Suppressor macrophage (primary cell): ENCODE data around the gene VPS50.
A peak's percentile ranks its signal among the peaks of the same experiment; 100 is the strongest.

ENCODE experiments used
- DNase-seq, 4 experiments: peaks; one replicate each; pipeline ENCODE4 v3.0.0-alpha.2; 2020 to 2022
- total RNA-seq, 17 experiments: gene quantifications; one replicate each; lab custom pipeline; 2026; ENCODE audit warnings: mixed read lengths in 6 of 17, inconsistent platforms in 3 of 17; lab: John Stamatoyannopoulos, UW

The VPS50 gene
- total RNA-seq, result 17.7 to 112 (median 58.1) reads per million in 17 experiments

GRCh38 chr7:93231799-93232672, at the start of gene VPS50:
VPS50 (plus strand) TSS chr7:93232366; CDS start chr7:93232468, 102 bp downstream.
- DNase-seq, result peak; percentile 95 to 97 (median 96)

- peak in 3 of 4 experiments; percentile 5 to 29 (median 27) for DNase-seq
Observed at GRCh38 chr7:93185303-93186027, 46.7 kb upstream of the VPS50 start.

- DNase-seq, result no peak
Observed at GRCh38 chr7:93188870-93189634, 43.1 kb upstream of the VPS50 start.

GRCh38 chr7:93194386-93194785, 37.8 kb upstream of the VPS50 start:
- peak in 3 of 4 experiments; percentile 19 to 63 (median 57) for DNase-seq

GRCh38 chr7:93196336-93196735, 35.8 kb upstream of the VPS50 start:
- DNase-seq, result peak; percentile 26 to 68 (median 54)

- no peak for DNase-seq
Observed at GRCh38 chr7:93198472-93198871, 33.7 kb upstream of the VPS50 start.

- peak; percentile 10 to 72 (median 51) for DNase-seq
Observed at GRCh38 chr7:93202594-93203250, 29.4 kb upstream of the VPS50 start.

- no peak for DNase-seq
Observed at GRCh38 chr7:93203496-93203895, 28.7 kb upstream of the VPS50 start.

GRCh38 chr7:93205046-93205445, 27.1 kb upstream of the VPS50 start:
- DNase-seq, result no peak

GRCh38 chr7:93211228-93211818, 20.8 kb upstream of the VPS50 start:
- no peak for DNase-seq

- DNase-seq, result no peak
Observed at GRCh38 chr7:93212881-93213280, 19.3 kb upstream of the VPS50 start.

- DNase-seq, result peak in 3 of 4 experiments; percentile 9 to 62 (median 57)
Observed at GRCh38 chr7:93218997-93219827, 13.0 kb upstream of the VPS50 start.

- no peak for DNase-seq
Observed at GRCh38 chr7:93219868-93220267, 12.3 kb upstream of the VPS50 start.

GRCh38 chr7:93226310-93226709, 5.9 kb upstream of the VPS50 start, which contains the start of gene HEPACAM2:
HEPACAM2 (minus strand) TSS chr7:93226469.
- DNase-seq, result no peak

- DNase-seq, result peak; percentile 40 to 90 (median 59)
Observed at GRCh38 chr7:93228302-93228701, 3.9 kb upstream of the VPS50 start.

GRCh38 chr7:93231259-93231658, 907 bp upstream of the VPS50 start:
- DNase-seq, result peak; percentile 25 to 65 (median 38)

GRCh38 chr7:93232673-93233018, 480 bp downstream of the VPS50 start:
- DNase-seq, result peak; percentile 34 to 53 (median 52)

- DNase-seq, result no peak
Observed at GRCh38 chr7:93235541-93235940, 3.4 kb downstream of the VPS50 start.

GRCh38 chr7:93238131-93238530, 6.0 kb downstream of the VPS50 start:
- DNase-seq, result no peak

GRCh38 chr7:93238748-93239147, 6.6 kb downstream of the VPS50 start:
- no peak for DNase-seq

GRCh38 chr7:93239824-93240223, 7.7 kb downstream of the VPS50 start:
- no peak for DNase-seq
